Stimulated activated naive B cell treated with anti-CD40 and anti-IgM and Interleukin-4, amounts not matched to agents 10 μg/mL and 1 μg/mL and 100 μg/mL, for 72 hours (primary cell): Measurements from ENCODE around the gene COPB1.

Source experiments
- ATAC-seq, 2 donors: fragments of 150-1000 bp; cut with Tn5 transposase; replicated peaks; 2 replicates each; pipeline ENCODE4 v1.10.0; 2021; ENCODE audit warnings: moderate library complexity in 1 of 2
- DNase-seq: peaks from one replicate; pipeline ENCODE4 v3.0.0; 2021
- H3K27ac Mint-ChIP-seq: one replicate; pipeline ENCODE4 v1.8.0; 2022; ENCODE audit warnings: mild to moderate bottlenecking, mixed read lengths
- H3K27me3 Mint-ChIP-seq, 2 donors: one replicate each; pipeline ENCODE4 v1.8.0; 2022; ENCODE audit warnings: mixed read lengths in 2 of 2
- H3K36me3 Mint-ChIP-seq, 2 donors: one replicate each; pipeline ENCODE4 v1.8.0; 2022; ENCODE audit warnings: mixed read lengths in 2 of 2, mild to moderate bottlenecking in 1 of 2
- H3K4me1 Mint-ChIP-seq, 2 donors: one replicate each; pipeline ENCODE4 v1.8.0; 2022; ENCODE audit warnings: mixed read lengths in 2 of 2, mild to moderate bottlenecking in 1 of 2
- H3K4me3 Mint-ChIP-seq, 2 donors: one replicate each; pipeline ENCODE4 v1.8.0; 2022; ENCODE audit warnings: mild to moderate bottlenecking in 2 of 2, mixed read lengths in 2 of 2, moderate library complexity in 1 of 2
- H3K9me3 Mint-ChIP-seq, 2 donors: one replicate each; pipeline ENCODE4 v1.8.0; 2022; ENCODE audit warnings: mixed read lengths in 2 of 2, mild to moderate bottlenecking in 1 of 2

COPB1 gene

GRCh38 chr11:14463623-14464022, 36.0 kb downstream of the COPB1 start:
- H3K4me1 Mint-ChIP-seq: peaks cover 0 to 5% of the 10 kb centered on the region in 2 donors
- ATAC-seq (no peak), DNase-seq (no peak)
- no peaks in the 10 kb centered on the region for H3K27me3 Mint-ChIP-seq
- H3K27ac Mint-ChIP-seq: no peak overlapping the region
- H3K9me3 Mint-ChIP-seq: no peaks in the 10 kb centered on the region
- no peak overlapping the region for H3K4me3 Mint-ChIP-seq
- peaks cover 19 to 28% of the 10 kb centered on the region in 2 donors for H3K36me3 Mint-ChIP-seq

- Mint-ChIP-seq H3K27me3 (no peaks in the 10 kb centered on the region), H3K36me3 (peaks cover 11 to 29% of the 10 kb centered on the region in 2 donors), H3K9me3 (no peaks in the 10 kb centered on the region), H3K4me1 (no peaks in the 10 kb centered on the region), H3K27ac (no peak overlapping the region), H3K4me3 (no peak overlapping the region)
- no peak for ATAC-seq
- no peak for DNase-seq
Measured at GRCh38 chr11:14460147-14460546, 39.5 kb downstream of the COPB1 start.

GRCh38 chr11:14458377-14458776, 41.2 kb downstream of the COPB1 start:
- H3K27ac Mint-ChIP-seq: peak overlapping the region; percentile 42
- no peak for DNase-seq
- H3K9me3 Mint-ChIP-seq: no peaks in the 10 kb centered on the region
- peak; percentile 55 to 63 for ATAC-seq
- peaks cover 13 to 34% of the 10 kb centered on the region in 2 donors for H3K36me3 Mint-ChIP-seq
- H3K4me3 Mint-ChIP-seq: no peak overlapping the region
- no peaks in the 10 kb centered on the region for H3K27me3 Mint-ChIP-seq
- no peaks in the 10 kb centered on the region for H3K4me1 Mint-ChIP-seq

GRCh38 chr11:14455648-14456430, 43.8 kb downstream of the COPB1 start:
- H3K27me3 Mint-ChIP-seq: no peaks in the 10 kb centered on the region
- peaks cover 23 to 49% of the 10 kb centered on the region in 2 donors for H3K36me3 Mint-ChIP-seq
- no peak overlapping the region for H3K27ac Mint-ChIP-seq
- peaks cover 10 to 16% of the 10 kb centered on the region in 2 donors for H3K4me1 Mint-ChIP-seq
- DNase-seq (no peak), ATAC-seq (no peak)
- H3K9me3 Mint-ChIP-seq: no peaks in the 10 kb centered on the region
- no peak overlapping the region for H3K4me3 Mint-ChIP-seq

- peak overlapping the region; percentile 62 for H3K27ac Mint-ChIP-seq
- no peaks in the 10 kb centered on the region for H3K27me3 Mint-ChIP-seq
- no peaks in the 10 kb centered on the region for H3K9me3 Mint-ChIP-seq
- peaks cover 26 to 51% of the 10 kb centered on the region in 2 donors for H3K36me3 Mint-ChIP-seq
- DNase-seq: no peak
- H3K4me1 Mint-ChIP-seq: peaks cover 11 to 16% of the 10 kb centered on the region in 2 donors
- no peak overlapping the region for H3K4me3 Mint-ChIP-seq
- no peak for ATAC-seq
Measured at GRCh38 chr11:14454861-14455632, 44.6 kb downstream of the COPB1 start.

GRCh38 chr11:14451825-14452224, 47.8 kb downstream of the COPB1 start:
- peak overlapping the region; percentile 88 for H3K27ac Mint-ChIP-seq
- DNase-seq: no peak
- peak overlapping the region; percentile 36 to 59 for H3K4me3 Mint-ChIP-seq
- ATAC-seq: peak; percentile 93 to 94
- H3K27me3 Mint-ChIP-seq: no peaks in the 10 kb centered on the region
- H3K4me1 Mint-ChIP-seq: peaks cover 15 to 33% of the 10 kb centered on the region in 2 donors
- peaks cover 0 to 1% of the 10 kb centered on the region in 2 donors for H3K9me3 Mint-ChIP-seq
- H3K36me3 Mint-ChIP-seq: peaks cover 22 to 40% of the 10 kb centered on the region in 2 donors

- Mint-ChIP-seq H3K4me1 (peaks cover 19 to 52% of the 10 kb centered on the region in 2 donors), H3K27me3 (no peaks in the 10 kb centered on the region), H3K9me3 (peaks cover 0 to 1% of the 10 kb centered on the region in 2 donors), H3K36me3 (peaks cover 19 to 31% of the 10 kb centered on the region in 2 donors), H3K4me3 (no peak overlapping the region), H3K27ac (no peak overlapping the region)
- ATAC-seq: no peak
- DNase-seq: no peak
Measured at GRCh38 chr11:14449302-14449714, 50.3 kb downstream of the COPB1 start.

GRCh38 chr11:14448240-14448639, 51.4 kb downstream of the COPB1 start:
- H3K27ac Mint-ChIP-seq: no peak overlapping the region
- peaks cover 0 to 1% of the 10 kb centered on the region in 2 donors for H3K9me3 Mint-ChIP-seq
- peaks cover 19 to 57% of the 10 kb centered on the region in 2 donors for H3K4me1 Mint-ChIP-seq
- no peak for DNase-seq
- ATAC-seq: no peak
- no peaks in the 10 kb centered on the region for H3K27me3 Mint-ChIP-seq
- H3K4me3 Mint-ChIP-seq: peak overlapping the region in 1 of 2 donors; percentile 5
- H3K36me3 Mint-ChIP-seq: peaks cover 19 to 28% of the 10 kb centered on the region in 2 donors

DNA sequence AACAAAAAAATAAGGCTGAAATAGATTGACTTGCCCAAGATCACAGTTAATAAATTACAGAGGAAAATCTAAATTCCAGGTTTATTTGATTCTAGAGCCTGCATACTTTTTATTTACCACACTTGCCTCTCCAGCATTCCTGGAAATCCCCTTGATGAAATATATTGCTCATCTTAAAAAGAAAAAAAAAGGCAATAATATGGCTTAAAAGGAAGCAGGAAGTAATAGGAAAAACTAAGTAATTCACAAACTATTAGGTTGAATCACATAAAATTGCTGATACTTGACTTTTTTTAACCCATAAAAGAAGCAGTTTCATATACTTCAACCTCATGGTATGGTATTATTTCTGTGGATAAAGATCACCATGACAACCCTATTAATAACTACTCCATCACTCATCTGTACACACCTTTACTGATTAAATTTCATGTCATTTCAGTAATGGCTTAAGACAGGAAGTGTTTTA, 52.9 kb downstream of the COPB1 start:
- peaks cover 7 to 20% of the 10 kb centered on the region in 2 donors for H3K36me3 Mint-ChIP-seq
- H3K4me3 Mint-ChIP-seq: no peak overlapping the region
- no peak overlapping the region for H3K27ac Mint-ChIP-seq
- DNase-seq (no peak), ATAC-seq (peak; percentile 35 to 59)
- H3K27me3 Mint-ChIP-seq: no peaks in the 10 kb centered on the region
- H3K4me1 Mint-ChIP-seq: peaks cover 11 to 45% of the 10 kb centered on the region in 2 donors
- peaks cover 0 to 1% of the 10 kb centered on the region in 2 donors for H3K9me3 Mint-ChIP-seq

DNA sequence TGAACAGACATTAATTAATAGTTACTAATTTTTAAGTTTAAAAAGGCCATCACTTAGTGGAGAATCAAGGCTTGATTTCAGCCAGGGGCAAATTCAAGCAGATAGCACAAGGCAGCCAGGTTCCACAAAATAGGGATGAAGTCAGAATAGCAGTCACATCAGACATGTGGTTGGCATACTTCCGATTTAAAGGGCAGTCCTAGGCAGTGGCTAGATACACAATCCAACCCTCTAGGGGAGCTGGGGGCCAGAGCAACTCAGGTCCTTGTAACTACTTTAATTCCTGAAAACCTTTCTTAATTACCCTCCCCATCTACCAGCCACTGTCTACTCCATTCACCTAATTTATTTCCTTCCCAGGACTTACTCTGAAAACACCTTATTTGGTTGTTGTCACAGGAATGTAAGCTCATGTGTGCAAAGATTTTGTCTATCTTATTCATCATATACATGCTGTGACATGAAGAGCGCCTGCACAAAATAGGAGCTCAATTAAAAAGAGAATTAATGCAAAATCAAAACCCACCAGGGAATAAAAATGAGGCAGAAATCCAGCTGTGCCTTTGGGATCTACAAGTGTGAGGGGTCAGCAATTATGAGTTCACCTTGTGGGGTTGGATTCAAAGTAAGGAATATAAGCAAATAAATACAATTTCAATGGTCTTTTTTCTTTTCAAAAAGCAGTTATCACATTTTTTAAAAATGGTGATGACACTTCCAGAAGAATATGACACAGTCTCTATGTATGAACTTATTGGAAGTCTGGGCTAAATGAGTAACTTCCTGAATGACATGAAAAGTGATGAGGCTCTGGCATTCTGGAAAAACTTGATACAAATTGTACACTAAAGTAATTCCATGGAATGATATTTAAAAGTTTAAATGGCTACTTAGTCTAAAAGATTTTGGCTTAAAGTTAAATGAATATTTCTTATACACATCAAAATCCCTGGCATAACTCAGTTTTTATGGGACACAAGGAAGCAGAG, 53.8 kb downstream of the COPB1 start:
- Mint-ChIP-seq H3K4me3 (no peak overlapping the region), H3K4me1 (peaks cover 9 to 41% of the 10 kb centered on the region in 2 donors), H3K36me3 (peaks cover 5 to 16% of the 10 kb centered on the region in 2 donors), H3K9me3 (peaks cover 0 to 1% of the 10 kb centered on the region in 2 donors), H3K27me3 (no peaks in the 10 kb centered on the region), H3K27ac (no peak overlapping the region)
- DNase-seq: no peak
- peak in 1 of 2 donors; percentile 20 for ATAC-seq

DNA sequence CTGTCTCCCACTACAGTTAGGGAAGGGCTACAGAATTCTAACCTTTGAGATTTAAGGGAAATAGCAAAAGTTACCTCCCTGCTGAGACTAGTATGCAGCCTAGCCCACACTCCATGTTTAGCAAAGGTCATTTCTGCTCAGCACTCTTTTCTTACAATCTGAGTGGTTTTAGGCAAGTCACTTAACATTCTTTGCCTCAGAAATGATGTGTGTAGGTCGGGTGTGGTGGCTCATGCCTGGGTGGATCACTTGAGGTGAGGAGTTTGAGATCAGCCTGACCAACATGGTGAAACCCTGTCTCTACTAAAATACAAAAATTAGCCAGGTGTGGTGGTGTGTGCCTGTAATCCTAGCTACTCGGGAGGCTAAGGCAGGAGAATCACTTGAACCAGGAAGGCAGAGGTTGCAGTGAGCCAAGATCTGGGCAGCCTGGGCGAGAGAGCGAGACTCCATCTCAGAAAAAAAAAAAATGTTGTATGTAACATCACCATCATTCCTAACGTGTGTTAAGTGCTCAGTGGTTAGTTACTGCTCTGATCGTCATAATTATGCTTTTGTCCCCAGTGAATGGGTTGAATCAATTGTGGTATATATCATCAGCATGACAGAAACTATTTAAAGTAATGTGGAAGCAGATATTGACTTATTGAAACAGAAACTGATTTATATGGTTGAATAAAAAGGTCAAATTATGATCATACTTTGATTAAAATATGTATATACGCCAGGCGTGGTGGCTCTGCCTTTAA, 55.0 kb downstream of the COPB1 start:
- no peaks in the 10 kb centered on the region for H3K27me3 Mint-ChIP-seq
- ATAC-seq: peak; percentile 41 to 48
- H3K36me3 Mint-ChIP-seq: peaks cover 1 to 13% of the 10 kb centered on the region in 2 donors
- H3K27ac Mint-ChIP-seq: no peak overlapping the region
- peaks cover 0 to 1% of the 10 kb centered on the region in 2 donors for H3K9me3 Mint-ChIP-seq
- DNase-seq: no peak
- peaks cover 10 to 46% of the 10 kb centered on the region in 2 donors for H3K4me1 Mint-ChIP-seq
- H3K4me3 Mint-ChIP-seq: no peak overlapping the region

DNA sequence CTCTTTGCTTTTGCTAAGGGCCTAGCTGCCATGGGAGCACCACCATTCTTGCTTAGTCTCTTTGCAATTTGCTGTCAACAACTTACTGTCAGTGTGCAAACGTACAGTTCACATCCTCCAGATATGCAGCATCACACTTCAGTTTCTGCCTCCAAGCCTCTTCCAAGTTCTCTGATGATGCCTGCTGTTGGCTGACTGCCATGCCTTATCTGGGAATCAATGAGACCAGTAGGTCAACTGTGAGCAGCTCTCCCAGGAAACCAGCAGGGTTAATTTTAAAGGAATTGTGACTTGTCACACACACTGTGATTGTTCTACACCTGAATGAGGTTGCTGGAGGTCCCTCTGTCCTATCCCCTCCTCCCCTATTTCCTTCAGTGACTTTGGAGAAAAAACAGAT, 56.0 kb downstream of the COPB1 start:
- Mint-ChIP-seq H3K27ac (no peak overlapping the region), H3K36me3 (peaks cover 4 to 17% of the 10 kb centered on the region in 2 donors), H3K4me1 (peaks cover 18 to 56% of the 10 kb centered on the region in 2 donors), H3K4me3 (no peak overlapping the region), H3K9me3 (peaks cover 4% of the 10 kb centered on the region in 2 donors), H3K27me3 (no peaks in the 10 kb centered on the region)
- ATAC-seq: no peak
- DNase-seq: no peak
